GM21619 (cell line): ENCODE measurements around the gene HOXB8.

Experiments used
- ATAC-seq: cut with Tn5 transposase; IDR thresholded peaks from one replicate; pipeline ENCODE4 v1.9.1; 2021; ENCODE audit not compliant: unreplicated experiment

The HOXB8 gene

GRCh38 chr17:48637323-48638260 lies 22.5 kb upstream of the HOXB8 start:
- ATAC-seq, result no peak

- no peak for ATAC-seq
These were observed 21.3 kb upstream of the HOXB8 start for GRCh38 chr17:48636177-48637018.

GRCh38 chr17:48634493-48635208 lies 19.6 kb upstream of the HOXB8 start:
- ATAC-seq, result no peak

- no peak for ATAC-seq
These were observed 18.2 kb upstream of the HOXB8 start for GRCh38 chr17:48633266-48633677.

- no peak for ATAC-seq
These were observed 17.6 kb upstream of the HOXB8 start for GRCh38 chr17:48632579-48633265.

GRCh38 chr17:48631693-48632578 lies 16.8 kb upstream of the HOXB8 start:
- no peak for ATAC-seq

- ATAC-seq, result no peak
These were observed 16.0 kb upstream of the HOXB8 start for GRCh38 chr17:48630925-48631692.

- ATAC-seq, result no peak
These were observed 15.2 kb upstream of the HOXB8 start for GRCh38 chr17:48630009-48630924.

- ATAC-seq, result no peak
These were observed 14.3 kb upstream of the HOXB8 start for GRCh38 chr17:48629411-48629759.

- ATAC-seq, result no peak
These were observed 13.7 kb upstream of the HOXB8 start for GRCh38 chr17:48628649-48629410.

- ATAC-seq, result no peak
These were observed 12.8 kb upstream of the HOXB8 start for GRCh38 chr17:48627623-48628521.

GRCh38 chr17:48627118-48627597 lies 12.1 kb upstream of the HOXB8 start:
- no peak for ATAC-seq

- ATAC-seq, result no peak
These were observed 11.4 kb upstream of the HOXB8 start, which contains the start of gene HOXB9 for GRCh38 chr17:48626245-48627117. Gene HOXB9, minus strand, starts transcription at chr17:48626358. Its CDS starts 89 bp downstream, at chr17:48626269.

- no peak for ATAC-seq
These were observed 10.6 kb upstream of the HOXB8 start for GRCh38 chr17:48625495-48626244.
